Retinal pigment epithelial cell (primary cell): ENCODE data around the gene TMEM239.
"Not testable (repeated sequence)": the region's sequence is repeated elsewhere in the genome, so short reads cannot be mapped to it uniquely, and the experiment has no call there.

Source experiments
- DNase-seq: peaks from one replicate; pipeline ENCODE4 v3.0.0-alpha.2; 2010; ENCODE audit warnings: low read depth
- H3K4me3 ChIP-seq: 2 replicates; pipeline ENCODE4 v1.5.1; 2011; ENCODE audit warnings: mild to moderate bottlenecking, low read length, control low read depth, moderate library complexity
- TF ChIP-seq, protein P1 (sequence below): conservative IDR thresholded peaks from 2 replicates; pipeline ENCODE4 v1.5.1; 2011; ENCODE audit warnings: low read depth, low read length, control low read depth, inconsistent platforms

TMEM239 gene

DNA sequence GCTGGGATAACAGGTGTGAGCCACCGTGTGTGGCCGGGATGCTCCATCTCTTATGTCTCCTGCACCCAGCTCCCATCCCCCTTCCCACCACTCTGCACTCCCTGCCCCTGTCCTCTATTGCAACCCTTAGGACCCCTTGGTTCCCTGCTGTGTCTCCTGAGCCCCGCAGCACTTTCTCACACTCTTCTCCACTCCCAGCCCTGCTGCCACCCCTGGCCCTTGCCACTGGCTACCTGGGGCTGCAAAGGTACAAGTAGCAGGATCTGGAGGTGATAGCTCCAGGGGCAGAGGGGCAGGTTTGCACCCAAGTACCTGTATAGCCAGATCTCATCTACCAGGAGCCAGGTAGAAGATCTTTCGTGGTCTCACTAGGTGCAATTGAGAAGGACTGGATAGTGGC, 9.1 kb upstream of the TMEM239 start:
- no peak for DNase-seq
- TF ChIP-seq, protein P1, sequence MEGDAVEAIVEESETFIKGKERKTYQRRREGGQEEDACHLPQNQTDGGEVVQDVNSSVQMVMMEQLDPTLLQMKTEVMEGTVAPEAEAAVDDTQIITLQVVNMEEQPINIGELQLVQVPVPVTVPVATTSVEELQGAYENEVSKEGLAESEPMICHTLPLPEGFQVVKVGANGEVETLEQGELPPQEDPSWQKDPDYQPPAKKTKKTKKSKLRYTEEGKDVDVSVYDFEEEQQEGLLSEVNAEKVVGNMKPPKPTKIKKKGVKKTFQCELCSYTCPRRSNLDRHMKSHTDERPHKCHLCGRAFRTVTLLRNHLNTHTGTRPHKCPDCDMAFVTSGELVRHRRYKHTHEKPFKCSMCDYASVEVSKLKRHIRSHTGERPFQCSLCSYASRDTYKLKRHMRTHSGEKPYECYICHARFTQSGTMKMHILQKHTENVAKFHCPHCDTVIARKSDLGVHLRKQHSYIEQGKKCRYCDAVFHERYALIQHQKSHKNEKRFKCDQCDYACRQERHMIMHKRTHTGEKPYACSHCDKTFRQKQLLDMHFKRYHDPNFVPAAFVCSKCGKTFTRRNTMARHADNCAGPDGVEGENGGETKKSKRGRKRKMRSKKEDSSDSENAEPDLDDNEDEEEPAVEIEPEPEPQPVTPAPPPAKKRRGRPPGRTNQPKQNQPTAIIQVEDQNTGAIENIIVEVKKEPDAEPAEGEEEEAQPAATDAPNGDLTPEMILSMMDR, result no peak

DNA sequence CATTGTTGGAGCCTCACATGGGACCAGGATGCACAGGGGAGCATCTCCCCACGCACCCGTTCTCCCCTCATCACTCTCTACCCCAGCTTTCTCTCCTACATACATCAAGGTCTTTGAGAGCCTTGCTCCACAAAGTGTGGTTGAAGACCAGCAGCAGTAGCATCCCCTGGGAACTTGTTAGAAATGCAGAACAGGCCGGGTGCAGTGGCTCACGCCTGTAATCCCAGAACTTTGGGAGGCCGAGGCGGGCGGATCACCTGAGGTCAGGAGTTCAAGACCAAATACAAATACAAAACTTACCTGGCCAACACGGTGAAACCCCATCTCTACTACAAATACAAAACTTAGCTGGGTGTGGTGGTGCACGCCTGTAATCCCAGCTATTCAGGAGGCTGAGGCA, 8.2 kb upstream of the TMEM239 start:
- not testable (repeated sequence) for H3K4me3 ChIP-seq, DNase-seq

More for the DNA sequence above, 9.1 kb upstream of the TMEM239 start:
- H3K4me3 ChIP-seq, result no peak overlapping the region

DNA sequence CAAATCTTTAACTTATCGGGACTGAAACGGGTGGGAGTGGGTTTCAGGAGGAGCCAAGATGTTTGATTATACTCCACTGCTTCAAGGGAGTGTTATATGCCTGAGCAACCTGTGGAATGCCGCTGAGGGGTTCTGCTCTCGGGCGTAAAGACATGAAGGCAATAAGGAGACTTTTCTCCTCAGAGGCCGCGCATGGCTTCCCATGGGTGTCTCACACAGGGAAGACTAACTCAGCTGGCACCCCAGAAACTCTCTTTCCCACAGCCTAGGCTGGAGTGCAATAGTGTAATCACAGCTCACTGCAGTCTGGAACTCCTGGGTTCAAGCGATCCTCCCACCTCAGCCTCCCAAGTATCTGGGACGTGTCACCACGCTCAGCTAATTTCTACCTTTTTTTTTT, 6.5 kb upstream of the TMEM239 start:
- TF ChIP-seq, protein P1, result no peak
- H3K4me3 ChIP-seq, result no peak overlapping the region
- no peak for DNase-seq

DNA sequence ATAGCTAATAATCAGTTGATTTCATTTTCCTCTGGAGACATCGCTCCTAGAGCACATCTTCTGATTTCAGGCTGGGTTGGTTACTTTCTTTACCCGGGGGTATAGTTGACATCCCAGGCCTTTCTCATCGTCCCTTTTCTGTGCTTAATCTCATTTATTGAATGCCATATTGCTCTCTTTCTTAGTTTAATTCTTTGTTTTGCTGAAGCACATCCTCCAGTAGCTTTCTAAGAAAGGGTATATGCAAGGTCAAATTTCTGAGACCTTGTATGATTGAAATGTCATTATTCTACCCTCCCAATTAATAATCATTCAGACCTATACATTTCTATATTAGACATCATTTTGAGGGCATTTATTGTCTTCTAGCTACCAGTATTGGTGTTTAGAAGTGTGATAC, 4.0 kb upstream of the TMEM239 start:
- no peak for DNase-seq
- no peak overlapping the region for H3K4me3 ChIP-seq
- TF ChIP-seq, protein P1, result no peak

DNA sequence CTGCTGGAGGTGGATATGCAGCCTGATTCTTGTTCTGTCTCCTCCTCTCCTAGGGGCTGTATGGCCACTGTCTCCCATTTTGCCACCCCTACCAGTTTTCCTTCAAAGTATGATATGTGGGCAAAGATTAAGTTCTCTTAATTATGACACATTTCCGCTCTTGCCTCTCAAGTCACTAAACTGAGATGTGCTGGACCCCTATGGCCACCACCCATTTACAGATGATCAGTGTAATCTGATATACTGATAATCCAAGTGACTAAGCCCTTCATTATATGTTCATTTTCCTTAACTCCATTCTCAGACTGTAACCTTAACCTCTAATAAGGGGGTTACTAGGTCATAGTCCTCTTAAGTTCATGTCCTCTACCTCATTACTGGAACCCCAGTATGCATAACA, 2.1 kb upstream of the TMEM239 start:
- no peak for DNase-seq
- TF ChIP-seq, protein P1, result no peak
- no peak overlapping the region for H3K4me3 ChIP-seq

DNA sequence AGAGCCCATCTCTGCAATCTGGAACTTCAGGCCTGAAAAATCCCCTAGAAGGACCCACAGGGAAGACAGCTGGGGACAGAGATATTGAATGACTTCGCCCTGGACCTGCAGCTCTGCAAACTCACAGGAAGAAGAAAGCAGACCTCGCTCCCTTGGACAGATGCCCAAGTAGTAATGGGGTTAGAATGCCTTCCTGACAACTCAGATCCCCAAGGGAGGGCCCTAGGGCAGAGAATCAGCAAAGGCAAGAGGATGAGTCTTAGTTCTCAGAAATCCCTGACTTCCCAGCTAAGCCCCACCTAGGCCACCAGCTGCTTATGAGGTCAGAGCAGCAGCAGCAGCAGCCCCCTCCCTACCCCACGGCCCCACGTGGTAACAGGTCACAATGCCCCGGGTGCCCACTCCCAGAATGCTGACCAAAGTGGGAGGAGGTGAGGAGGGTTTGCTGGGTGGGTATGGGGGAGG, 1.5 kb upstream of the TMEM239 start, which contains the start of gene C20orf141:
Gene C20orf141 (plus strand): TSS at position 401 of the 465 bp plus-strand sequence. CDS start 198 bp downstream, outside the sequence.
- TF ChIP-seq, protein P1, result no peak
- DNase-seq, result peak; percentile 40
- no peak within 1 kb of the TSS for H3K4me3 ChIP-seq

DNA sequence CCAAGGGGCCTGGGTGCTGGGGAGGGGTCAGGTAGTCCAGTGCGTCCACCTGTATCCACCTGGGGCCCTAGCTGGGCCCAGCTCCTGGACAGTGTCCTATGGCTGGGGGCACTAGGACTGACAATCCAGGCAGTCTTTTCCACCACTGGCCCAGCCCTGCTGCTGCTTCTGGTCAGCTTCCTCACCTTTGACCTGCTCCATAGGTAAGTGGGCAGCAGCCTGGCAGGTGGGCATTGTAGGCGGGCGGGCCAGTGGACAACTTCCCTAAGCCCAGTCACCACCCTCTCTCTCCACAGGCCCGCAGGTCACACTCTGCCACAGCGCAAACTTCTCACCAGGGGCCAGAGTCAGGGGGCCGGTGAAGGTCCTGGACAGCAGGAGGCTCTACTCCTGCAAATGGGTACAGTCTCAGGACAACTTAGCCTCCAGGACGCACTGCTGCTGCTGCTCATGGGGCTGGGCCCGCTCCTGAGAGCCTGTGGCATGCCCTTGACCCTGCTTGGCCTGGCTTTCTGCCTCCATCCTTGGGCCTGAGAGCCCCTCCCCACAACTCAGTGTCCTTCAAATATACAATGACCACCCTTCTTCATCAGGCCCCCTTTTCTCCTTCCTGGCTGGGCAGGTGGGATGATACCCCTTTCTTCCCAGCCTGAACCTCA, 793 bp upstream of the TMEM239 start:
- no peak overlapping the region for H3K4me3 ChIP-seq

More for the DNA sequence above, 793 bp upstream of the TMEM239 start:
- no peak for DNase-seq
- TF ChIP-seq, protein P1, result no peak
